Panc1 (cell line): Measurements from ENCODE around the gene EHMT2.

Experiments
- POLR2AphosphoS5 ChIP-seq: IDR thresholded peaks from 2 replicates; pipeline ENCODE4 v1.6.1; 2012; ENCODE audit warnings: mild to moderate bottlenecking, low read depth, low read length, moderate library complexity
- TCF7L2 ChIP-seq: IDR thresholded peaks from 2 replicates; pipeline ENCODE4 v1.6.1; 2011; ENCODE audit warnings: mild to moderate bottlenecking, low read depth, low read length, inconsistent platforms
- TF ChIP-seq, protein P1 (sequence below): fragments of 450-650 bp; IDR thresholded peaks from 2 replicates; pipeline ENCODE4 v1.5.1; 2017; ENCODE audit warnings: mild to moderate bottlenecking
- TF ChIP-seq, protein P2 (sequence below), 2 experiments: IDR thresholded peaks; 2 replicates each; pipeline ENCODE4 v1.6.1; 2011 to 2012; ENCODE audit warnings: low read depth in 2 of 2, control low read depth in 1 of 2, low read length in 1 of 2, mild to moderate bottlenecking in 1 of 2, moderate library complexity in 1 of 2; ENCODE audit not compliant: insufficient read depth in 1 of 2

DNA sequence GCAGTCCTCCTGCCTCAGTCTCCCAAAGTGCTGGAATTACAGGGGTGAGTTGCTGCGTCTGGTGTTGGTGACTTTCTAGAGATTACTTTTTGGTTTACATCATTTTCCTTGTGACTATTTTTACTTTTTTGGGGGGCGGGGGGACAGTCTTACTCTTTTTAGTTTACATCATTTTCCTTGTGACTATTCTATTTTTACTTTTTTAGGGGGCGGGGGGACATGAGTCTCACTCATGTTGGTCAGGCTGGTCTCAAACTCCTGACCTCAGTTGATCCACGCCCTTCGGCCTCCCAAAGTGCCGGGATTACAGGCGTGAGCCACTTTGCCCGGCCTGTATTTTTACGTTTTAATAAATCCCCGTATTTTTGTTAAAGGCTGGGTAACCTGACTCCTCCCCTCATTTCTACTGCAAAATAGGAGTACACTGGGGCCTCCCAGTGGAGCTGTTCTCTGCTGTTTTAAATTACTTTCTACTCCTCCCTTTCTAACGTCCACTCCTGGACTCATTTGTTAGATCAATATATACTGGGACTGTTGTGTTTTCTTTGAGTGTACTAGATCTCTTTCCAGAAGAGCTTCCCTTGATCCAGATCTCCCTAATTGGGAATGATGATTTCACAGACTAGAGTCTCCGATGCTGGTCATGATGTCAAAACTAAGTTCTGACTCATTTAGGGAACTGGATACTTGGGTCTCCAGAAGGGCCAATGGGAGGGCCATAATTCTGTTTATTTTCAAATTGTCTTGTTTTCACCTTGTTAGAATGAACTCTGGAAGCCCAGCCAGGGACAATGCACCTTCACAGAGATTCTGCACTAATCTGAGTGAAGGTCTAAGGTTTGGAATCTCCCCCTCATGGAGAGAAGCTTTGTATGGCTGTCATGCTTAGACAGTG lies 60.8 kb downstream of the EHMT2 start:
- TF ChIP-seq, protein P1, sequence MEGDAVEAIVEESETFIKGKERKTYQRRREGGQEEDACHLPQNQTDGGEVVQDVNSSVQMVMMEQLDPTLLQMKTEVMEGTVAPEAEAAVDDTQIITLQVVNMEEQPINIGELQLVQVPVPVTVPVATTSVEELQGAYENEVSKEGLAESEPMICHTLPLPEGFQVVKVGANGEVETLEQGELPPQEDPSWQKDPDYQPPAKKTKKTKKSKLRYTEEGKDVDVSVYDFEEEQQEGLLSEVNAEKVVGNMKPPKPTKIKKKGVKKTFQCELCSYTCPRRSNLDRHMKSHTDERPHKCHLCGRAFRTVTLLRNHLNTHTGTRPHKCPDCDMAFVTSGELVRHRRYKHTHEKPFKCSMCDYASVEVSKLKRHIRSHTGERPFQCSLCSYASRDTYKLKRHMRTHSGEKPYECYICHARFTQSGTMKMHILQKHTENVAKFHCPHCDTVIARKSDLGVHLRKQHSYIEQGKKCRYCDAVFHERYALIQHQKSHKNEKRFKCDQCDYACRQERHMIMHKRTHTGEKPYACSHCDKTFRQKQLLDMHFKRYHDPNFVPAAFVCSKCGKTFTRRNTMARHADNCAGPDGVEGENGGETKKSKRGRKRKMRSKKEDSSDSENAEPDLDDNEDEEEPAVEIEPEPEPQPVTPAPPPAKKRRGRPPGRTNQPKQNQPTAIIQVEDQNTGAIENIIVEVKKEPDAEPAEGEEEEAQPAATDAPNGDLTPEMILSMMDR: no peak
- TF ChIP-seq POLR2AphosphoS5 (no peak), TCF7L2 (no peak)
- TF ChIP-seq, protein P2, sequence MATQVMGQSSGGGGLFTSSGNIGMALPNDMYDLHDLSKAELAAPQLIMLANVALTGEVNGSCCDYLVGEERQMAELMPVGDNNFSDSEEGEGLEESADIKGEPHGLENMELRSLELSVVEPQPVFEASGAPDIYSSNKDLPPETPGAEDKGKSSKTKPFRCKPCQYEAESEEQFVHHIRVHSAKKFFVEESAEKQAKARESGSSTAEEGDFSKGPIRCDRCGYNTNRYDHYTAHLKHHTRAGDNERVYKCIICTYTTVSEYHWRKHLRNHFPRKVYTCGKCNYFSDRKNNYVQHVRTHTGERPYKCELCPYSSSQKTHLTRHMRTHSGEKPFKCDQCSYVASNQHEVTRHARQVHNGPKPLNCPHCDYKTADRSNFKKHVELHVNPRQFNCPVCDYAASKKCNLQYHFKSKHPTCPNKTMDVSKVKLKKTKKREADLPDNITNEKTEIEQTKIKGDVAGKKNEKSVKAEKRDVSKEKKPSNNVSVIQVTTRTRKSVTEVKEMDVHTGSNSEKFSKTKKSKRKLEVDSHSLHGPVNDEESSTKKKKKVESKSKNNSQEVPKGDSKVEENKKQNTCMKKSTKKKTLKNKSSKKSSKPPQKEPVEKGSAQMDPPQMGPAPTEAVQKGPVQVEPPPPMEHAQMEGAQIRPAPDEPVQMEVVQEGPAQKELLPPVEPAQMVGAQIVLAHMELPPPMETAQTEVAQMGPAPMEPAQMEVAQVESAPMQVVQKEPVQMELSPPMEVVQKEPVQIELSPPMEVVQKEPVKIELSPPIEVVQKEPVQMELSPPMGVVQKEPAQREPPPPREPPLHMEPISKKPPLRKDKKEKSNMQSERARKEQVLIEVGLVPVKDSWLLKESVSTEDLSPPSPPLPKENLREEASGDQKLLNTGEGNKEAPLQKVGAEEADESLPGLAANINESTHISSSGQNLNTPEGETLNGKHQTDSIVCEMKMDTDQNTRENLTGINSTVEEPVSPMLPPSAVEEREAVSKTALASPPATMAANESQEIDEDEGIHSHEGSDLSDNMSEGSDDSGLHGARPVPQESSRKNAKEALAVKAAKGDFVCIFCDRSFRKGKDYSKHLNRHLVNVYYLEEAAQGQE (IDR thresholded peaks at IDR 0.05; ENCODE audit: insufficient read depth in 1 of 2, low read depth in 2 of 2, low read length in 1 of 2): no peak
